ENCODE measurements around the gene LCORL.

LCORL gene

GRCh38 chr4:18021720-18022571 is at the start of gene LCORL:
Gene LCORL, minus strand, starts transcription at chr4:18021755. Its CDS starts 4 bp downstream, at chr4:18021751.
- peak; percentile 99 for DNase-seq
- H3K4me3 ChIP-seq (ENCODE audit: low read depth, low read length): peak within 1 kb of the TSS; percentile 91
- H3K27me3 ChIP-seq (ENCODE audit: insufficient read depth, low read depth, severe bottlenecking): no peaks in the 10 kb centered on the region
- peak within 1 kb of the TSS; percentile 99 for H3K27ac ChIP-seq
- no peaks in the 10 kb centered on the region for H3K9me3 ChIP-seq (ENCODE audit: severe bottlenecking)
- TF ChIP-seq CTCF (IDR thresholded peaks at IDR 0.05; ENCODE audit: low read depth, low read length): peak; percentile 39; the same call in 1 of the 2 replicates
- peaks cover 9% of the 10 kb centered on the region for H3K36me3 ChIP-seq

- no peak for DNase-seq
- no peak overlapping the region for H3K27ac ChIP-seq
- no peak overlapping the region for H3K4me3 ChIP-seq (ENCODE audit: low read depth, low read length)
- H3K9me3 ChIP-seq (ENCODE audit: severe bottlenecking): no peaks in the 10 kb centered on the region
- H3K36me3 ChIP-seq: no peaks in the 10 kb centered on the region
- no peaks in the 10 kb centered on the region for H3K27me3 ChIP-seq (ENCODE audit: insufficient read depth, low read depth, severe bottlenecking)
- TF ChIP-seq CTCF (IDR thresholded peaks at IDR 0.05; ENCODE audit: low read depth, low read length): no peak
Measured at GRCh38 chr4:18069810-18070209, 48.3 kb upstream of the LCORL start.

GRCh38 chr4:18067031-18067430 is 45.5 kb upstream of the LCORL start:
- Histone ChIP-seq H3K27me3 (ENCODE audit: insufficient read depth, low read depth, severe bottlenecking) (no peaks in the 10 kb centered on the region), H3K36me3 (no peaks in the 10 kb centered on the region), H3K4me3 (ENCODE audit: low read depth, low read length) (no peak overlapping the region), H3K27ac (no peak overlapping the region), H3K9me3 (ENCODE audit: severe bottlenecking) (peaks cover 2% of the 10 kb centered on the region)
- DNase-seq: no peak
- TF ChIP-seq CTCF (IDR thresholded peaks at IDR 0.05; ENCODE audit: low read depth, low read length): no peak

GRCh38 chr4:18063079-18063478 is 41.5 kb upstream of the LCORL start:
- Histone ChIP-seq H3K9me3 (ENCODE audit: severe bottlenecking) (peaks cover 2% of the 10 kb centered on the region), H3K27me3 (ENCODE audit: insufficient read depth, low read depth, severe bottlenecking) (no peaks in the 10 kb centered on the region), H3K4me3 (ENCODE audit: low read depth, low read length) (no peak overlapping the region), H3K27ac (no peak overlapping the region), H3K36me3 (no peaks in the 10 kb centered on the region)
- no peak for DNase-seq
- TF ChIP-seq CTCF (IDR thresholded peaks at IDR 0.05; ENCODE audit: low read depth, low read length): no peak

- H3K36me3 ChIP-seq: no peaks in the 10 kb centered on the region
- H3K9me3 ChIP-seq (ENCODE audit: severe bottlenecking): peaks cover 2% of the 10 kb centered on the region
- H3K27me3 ChIP-seq (ENCODE audit: insufficient read depth, low read depth, severe bottlenecking): no peaks in the 10 kb centered on the region
- no peak for TF ChIP-seq CTCF (IDR thresholded peaks at IDR 0.05; ENCODE audit: low read depth, low read length)
- H3K27ac ChIP-seq: no peak overlapping the region
- H3K4me3 ChIP-seq (ENCODE audit: low read depth, low read length): no peak overlapping the region
- DNase-seq: no peak
Measured at GRCh38 chr4:18057821-18058533, 36.4 kb upstream of the LCORL start.
